ENCODE data around the gene TMEM11.

- TF ChIP-seq POLR2AphosphoS5 (IDR thresholded peaks at IDR 0.05): no peak
- TF ChIP-seq CTCF (IDR thresholded peaks at IDR 0.05): no peak
- TF ChIP-seq POLR2A (IDR thresholded peaks at IDR 0.05): no peak
These were observed 40.4 kb downstream of the TMEM11 start for GRCh38 chr17:21173543-21173942.
